Activated T-helper 9 cell treated with anti-CD3 and anti-CD28 coated beads, Interleukin-2, amount 50 U/mL, for 16 hours (primary cell): Measurements from ENCODE around the gene IL31RA.
"Not testable (repeated sequence)": the region's sequence is repeated elsewhere in the genome, so short reads cannot be mapped to it uniquely, and the experiment has no call there.

Source experiments
- DNase-seq: peaks from one replicate; pipeline ENCODE4 v3.0.0-alpha.2; 2020; ENCODE audit warnings: low read depth

The IL31RA gene

GRCh38 chr5:55925712-55926111, 74.6 kb downstream of the IL31RA start:
- no peak for DNase-seq

DNA sequence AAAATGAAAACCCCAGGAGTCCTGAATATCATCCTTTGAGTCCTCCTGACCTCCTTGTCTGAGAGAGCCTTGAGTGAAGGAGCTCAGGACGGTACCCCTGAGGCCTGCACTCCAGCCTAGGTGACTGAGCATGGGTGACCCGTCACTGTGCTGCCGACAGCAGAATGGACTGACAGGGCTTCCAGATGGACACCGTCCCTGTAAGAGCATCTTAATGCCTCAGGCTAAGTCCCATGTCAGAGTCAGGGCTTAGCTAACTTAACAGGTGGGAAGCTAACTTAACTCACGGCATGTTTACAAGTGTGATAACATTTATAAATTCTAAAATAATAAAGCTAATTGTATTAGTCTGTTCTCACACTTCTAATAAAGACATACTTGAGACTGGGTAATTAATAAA, 75.3 kb downstream of the IL31RA start:
- DNase-seq = no peak

DNA sequence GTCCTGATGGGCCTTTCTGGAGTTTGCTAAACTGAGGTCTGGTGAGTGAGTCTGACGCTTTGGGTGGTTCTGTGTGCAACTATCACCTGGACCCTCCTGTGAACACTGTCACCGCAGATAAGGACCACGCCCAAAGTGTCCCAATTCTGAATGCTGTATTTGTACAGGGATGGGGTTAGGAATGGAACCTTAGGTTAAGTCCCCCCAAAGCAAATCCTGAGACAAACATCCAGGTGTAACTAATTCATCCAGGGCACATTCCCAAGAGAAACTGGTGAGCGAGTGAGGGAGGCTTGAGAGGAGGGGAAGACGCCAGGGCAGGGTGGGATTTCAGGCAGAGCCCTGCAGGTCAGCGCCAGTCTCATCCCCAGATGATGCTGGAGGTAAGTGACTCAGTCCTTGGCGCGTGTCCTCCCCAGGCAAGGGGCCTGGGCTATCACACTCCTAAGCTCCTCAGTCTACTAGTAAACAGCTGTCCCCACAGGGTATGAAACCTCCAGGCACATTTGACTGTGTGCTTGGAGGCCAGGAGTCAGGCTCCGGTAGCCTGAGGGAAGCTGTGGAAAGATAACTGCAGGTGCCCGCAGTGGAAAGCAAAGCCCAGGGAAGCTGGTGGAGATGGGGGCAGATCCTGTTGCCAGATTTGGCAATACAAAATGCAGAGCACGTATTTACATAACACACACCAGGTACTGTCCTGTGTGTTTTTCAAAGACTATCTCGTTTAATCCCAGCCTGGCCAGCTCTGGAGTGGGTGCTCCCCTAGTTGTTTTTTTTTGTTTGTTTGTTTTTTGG, 76.9 kb downstream of the IL31RA start:
- DNase-seq = no peak

- no peak for DNase-seq
Observed at GRCh38 chr5:55929020-55929799, 78.1 kb downstream of the IL31RA start.

DNA sequence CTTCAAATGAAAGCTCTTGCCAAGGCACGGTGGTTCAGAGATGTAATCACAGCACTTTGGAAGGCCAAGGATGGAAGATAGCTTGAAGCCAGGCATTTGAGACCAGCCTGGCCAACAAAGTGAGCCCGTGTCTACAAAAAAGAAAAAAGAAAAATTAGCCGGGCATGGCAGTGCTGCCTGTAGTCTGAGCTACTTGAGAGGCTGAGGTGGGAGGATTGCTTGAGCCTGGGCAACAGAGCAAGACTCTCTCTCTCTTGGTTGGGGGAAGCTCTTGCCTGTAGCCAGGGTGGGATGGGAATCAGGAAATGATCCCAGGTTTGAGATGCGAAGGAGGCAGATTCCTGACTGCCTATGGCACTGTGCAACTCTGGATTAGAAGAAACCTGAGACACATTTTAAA, 81.5 kb downstream of the IL31RA start:
- DNase-seq = no peak

DNA sequence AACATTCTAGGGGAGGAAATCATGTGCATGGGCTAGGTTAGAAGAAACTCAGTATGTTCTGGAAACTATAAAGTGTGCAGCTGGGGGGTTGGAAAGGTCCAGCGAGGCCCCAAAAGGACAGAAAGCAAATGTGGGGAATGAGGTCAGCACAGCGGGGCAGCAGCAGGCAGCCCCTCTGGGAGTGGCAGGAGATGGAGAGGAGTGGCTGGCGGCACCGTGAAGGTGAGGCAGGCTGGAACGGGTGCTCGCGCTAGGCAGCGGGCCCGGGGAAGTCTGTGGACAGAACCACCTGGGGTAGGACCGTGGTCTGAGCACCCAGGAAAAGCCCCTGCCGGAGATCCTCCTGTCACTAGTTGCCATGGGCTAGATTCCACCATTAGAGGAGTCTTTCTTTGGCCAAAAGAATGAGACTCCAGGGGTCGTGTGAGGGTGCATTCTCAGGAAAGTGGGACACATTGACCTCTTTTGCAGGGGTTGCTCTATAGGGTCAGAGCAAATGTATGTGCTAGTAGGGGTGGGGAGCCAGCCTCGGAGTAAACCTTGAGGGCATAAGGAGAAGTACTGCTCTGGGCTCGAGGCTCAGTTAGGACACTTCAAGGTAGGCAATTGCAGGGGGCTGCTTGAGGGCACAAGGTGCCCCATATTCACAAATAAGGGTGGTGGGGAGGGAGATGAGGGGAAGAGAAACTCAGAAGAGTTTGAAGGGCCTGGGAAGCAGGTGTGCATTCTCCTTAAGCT, 82.4 kb downstream of the IL31RA start:
- no peak for DNase-seq

DNA sequence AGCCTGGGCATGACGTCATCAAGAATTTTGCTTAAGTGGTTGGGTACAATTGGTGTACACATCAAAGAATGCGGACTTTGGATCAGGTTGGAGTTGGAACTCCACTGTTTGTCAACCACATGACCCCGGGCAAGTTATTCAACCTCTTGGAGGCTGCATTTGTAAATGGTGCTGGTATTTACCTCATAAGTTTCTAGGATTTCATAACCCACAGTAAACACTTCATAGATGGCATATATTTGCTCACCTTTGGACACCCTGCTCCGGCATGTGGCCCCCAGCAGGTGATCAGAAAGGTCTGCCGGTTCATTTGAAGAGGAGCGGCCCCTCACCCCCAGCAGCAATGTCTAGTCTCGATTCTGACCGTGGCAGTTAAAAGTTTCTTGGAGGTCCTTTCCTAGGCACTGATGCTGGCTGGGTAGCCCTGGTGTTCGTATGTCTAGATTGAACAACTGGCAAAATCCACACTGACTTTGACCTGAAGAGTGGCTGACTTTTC, 83.0 kb downstream of the IL31RA start:
- DNase-seq = no peak

DNA sequence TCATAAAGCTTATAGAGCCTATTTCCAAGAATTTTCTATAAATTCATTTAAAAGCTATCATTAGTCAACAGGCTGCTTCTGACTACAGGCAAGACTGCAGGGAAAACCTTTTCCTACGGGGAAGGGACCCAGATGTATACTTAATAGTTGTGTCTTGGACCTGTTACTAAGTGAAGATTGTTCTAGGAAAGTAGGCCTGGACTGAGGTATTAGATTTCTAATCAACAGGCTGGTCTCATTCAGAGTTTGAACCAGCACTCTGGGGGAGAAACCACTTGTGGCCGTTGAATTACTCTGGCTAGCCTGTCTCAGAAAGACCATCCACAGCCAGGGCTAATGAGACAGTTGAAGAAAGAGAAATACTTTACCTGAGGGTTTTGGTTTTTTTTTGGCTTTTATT, 83.6 kb downstream of the IL31RA start:
- DNase-seq = no peak

GRCh38 chr5:55935371-55935770, 84.2 kb downstream of the IL31RA start:
- no peak for DNase-seq

- peak; percentile 65 for DNase-seq
Observed at GRCh38 chr5:55936100-55936693, 85.0 kb downstream of the IL31RA start.

DNA sequence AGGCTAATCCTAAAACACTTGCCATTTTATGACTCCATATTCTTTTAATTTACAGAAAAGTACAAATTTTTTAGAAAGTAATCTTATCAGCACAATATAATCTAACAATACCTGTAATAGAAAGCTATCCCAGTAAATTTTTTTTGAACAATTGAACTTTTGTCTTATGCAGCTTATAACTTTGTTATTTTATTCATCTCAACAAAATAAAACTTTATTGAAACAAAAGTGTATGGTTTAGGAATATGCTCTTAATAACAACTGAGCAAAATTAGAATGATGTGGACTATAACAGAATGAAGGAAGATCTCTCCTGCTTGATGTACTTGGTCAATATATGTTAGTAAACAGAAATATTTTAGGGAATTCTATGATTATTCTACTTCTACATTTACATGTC, 86.4 kb downstream of the IL31RA start:
- not testable (repeated sequence) for DNase-seq

DNA sequence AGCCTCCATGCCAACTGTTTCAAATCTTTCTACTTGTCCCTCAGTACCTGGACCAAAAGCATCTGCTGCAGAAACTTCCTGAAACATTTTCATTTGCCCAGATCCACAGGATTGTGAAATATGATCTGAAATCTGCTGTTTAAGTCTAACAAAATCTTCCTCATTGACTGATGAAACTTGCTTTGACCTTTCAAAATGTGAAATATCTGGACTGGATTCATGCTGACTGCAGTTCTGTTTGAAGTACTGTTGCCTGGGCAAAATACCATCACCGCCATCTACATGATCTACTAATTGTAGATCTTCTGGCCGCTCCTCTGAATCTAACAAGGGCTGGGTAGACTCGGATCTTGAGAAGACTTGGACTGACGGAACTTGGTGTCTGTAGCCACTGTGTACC, 90.0 kb downstream of the IL31RA start:
- not testable (repeated sequence) for DNase-seq

- DNase-seq = no peak
Observed at GRCh38 chr5:55959208-55959607, 108.1 kb downstream of the IL31RA start.

- DNase-seq = no peak
Observed at GRCh38 chr5:55960779-55961178, 109.6 kb downstream of the IL31RA start.

GRCh38 chr5:55965525-55965924, 114.4 kb downstream of the IL31RA start:
- DNase-seq = no peak

GRCh38 chr5:55966284-55966683, 115.1 kb downstream of the IL31RA start:
- no peak for DNase-seq

DNA sequence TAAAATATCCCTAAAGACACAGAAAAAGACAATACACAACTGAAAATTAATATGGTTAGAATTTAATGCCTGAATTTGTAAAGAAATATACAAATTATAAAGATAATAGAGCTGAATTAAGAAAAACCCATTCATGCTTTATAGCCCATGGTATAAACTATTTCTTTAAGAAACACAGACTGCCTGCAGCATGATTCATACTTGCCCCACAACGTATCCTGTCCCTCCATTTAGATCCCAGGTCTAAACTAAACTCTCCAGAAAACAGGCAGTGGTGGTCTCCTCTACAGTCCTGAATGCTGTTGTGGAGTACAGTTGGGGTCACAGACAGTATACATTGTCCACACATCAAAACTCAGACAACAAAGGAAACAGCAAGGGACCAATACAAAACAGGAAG, 118.8 kb downstream of the IL31RA start:
- DNase-seq = no peak
